ENCODE measurements around the gene UQCRFS1. TPM values are rescaled to one million over a fixed set of nuclear protein-coding genes. Genes with fewer than 3 reads are reported as not detected.
"Not testable (repeated sequence)": the region's sequence is repeated elsewhere in the genome, so short reads cannot be mapped to it uniquely, and the experiment has no call there.

Gene UQCRFS1
- total RNA-seq, 1 donor from 2014 or later, result 112 TPM

DNA sequence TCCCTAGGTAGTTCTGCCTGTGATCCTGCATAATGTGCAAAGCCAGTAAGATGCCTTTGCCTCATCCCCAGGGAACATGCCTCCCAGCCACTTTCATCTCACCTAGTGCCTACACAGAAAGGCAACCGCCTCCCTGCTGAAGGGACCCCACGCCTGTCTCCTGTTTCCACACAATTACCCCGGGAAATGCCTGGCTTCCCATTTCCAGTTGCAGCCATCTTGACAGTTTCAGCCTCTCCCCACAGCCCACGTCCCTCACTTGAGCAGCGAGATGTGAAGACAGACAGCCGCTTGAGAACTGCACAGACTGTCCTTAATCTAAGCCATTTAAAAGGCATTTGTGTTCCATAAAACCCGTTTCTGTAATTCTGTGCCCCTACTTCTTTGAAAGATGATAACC is 4.7 kb upstream of the UQCRFS1 start:
- no peak for DNase-seq (ENCODE audit: low spot score)
- intact Hi-C loops (cut with DNase I), result loop anchor here (10.0 kb wide), 1 partner anchor 387 kb away; the partner anchor contains the start of gene POP4

DNA sequence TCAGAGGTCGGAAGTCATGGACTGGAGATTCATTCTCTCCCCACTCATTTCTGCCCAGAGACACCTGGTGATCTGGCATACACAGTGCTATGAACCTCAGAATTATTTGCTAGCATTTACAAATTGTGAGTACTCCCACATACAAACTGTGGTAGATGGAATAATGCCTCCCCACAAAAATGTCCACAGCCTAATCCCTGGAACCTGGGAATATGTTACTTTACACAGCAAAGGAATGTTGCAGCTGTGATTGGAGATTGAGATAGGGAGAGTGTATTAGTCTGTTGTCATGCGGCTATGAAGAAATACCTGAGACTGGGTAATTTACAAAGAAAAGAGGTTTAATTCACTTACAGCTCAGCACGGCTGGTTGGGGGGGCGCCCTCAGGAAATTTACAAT is 3.1 kb upstream of the UQCRFS1 start:
- intact Hi-C loops (cut with DNase I), result loop anchor here (10.0 kb wide), 1 partner anchor 389 kb away; the partner anchor contains the start of gene POP4
- no peak for DNase-seq (ENCODE audit: low spot score)

GRCh38 chr19:29215322-29215845 is 2.4 kb upstream of the UQCRFS1 start:
- intact Hi-C loops (cut with DNase I), result loop anchor here (10.0 kb wide), 1 partner anchor 389 kb away; the partner anchor contains the start of gene POP4
- no peak for DNase-seq (ENCODE audit: low spot score)

GRCh38 chr19:29214411-29214810 is 1.5 kb upstream of the UQCRFS1 start:
- no peak for DNase-seq (ENCODE audit: low spot score)
- intact Hi-C loops (cut with DNase I), result loop anchor here (10.0 kb wide), 1 partner anchor 390 kb away; the partner anchor contains the start of gene POP4

GRCh38 chr19:29212356-29212647 is 649 bp downstream of the UQCRFS1 start:
- intact Hi-C loops (cut with DNase I), result loop anchor here (10.0 kb wide), 1 partner anchor 392 kb away; the partner anchor contains the start of gene POP4
- DNase-seq (ENCODE audit: low spot score), result no peak

DNA sequence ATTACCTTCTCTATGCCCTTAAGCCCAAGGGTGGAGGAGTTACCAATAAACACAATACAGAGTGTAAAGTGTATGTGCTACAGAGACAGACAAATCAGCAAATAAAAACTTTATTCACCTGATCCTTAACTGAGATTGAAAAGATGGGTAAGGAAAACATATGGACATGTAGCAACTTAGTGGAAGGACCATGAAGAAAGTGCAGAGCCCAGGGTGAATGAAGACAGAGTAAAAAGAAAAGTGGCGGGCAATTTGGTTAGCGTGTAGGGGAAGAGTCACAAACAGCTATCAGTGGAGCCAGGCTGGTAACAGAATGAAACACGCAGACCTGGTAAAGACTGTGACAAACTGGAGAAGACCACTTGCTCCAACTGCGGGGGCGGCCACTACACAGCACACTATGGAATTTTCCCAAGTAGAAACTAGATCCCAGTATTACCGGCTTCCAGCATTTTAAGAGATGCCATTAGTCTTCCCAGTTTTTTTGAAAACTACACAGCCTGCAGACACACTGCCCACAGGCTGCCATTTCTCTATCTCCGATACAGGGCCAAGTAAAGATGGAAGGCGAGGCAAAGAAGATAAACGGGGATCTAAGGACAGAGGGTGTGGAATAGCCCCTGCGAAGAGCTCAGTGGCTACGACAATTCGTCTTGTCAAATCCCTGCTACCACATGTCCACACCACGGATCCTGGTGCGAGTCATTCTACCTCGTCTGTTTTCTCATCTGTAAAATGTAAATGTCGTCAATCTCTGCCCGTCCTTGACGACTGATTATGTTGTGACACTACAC is 1.2 kb downstream of the UQCRFS1 start:
- DNase-seq (ENCODE audit: low spot score), result no peak
- intact Hi-C loops (cut with DNase I), result loop anchor here (10.0 kb wide), 1 partner anchor 393 kb away; the partner anchor contains the start of gene POP4

DNA sequence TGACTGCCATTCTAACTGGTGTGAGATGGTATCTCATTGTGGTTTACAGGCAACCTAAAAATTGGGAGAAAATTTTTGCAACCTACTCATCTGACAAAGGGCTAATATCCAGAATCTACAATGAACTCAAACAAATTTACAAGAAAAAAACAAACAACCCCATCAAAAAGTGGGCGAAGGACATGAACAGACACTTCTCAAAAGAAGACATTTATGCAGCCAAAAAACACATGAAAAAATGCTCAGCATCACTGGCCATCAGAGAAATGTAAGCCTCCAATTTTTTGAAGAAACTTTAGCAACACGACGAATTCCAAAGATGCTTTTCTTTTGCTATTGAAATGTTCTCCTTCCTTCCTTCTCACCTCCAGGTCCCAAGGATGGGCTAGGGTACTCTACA is 1.9 kb downstream of the UQCRFS1 start:
- DNase-seq (ENCODE audit: low spot score), result not testable (repeated sequence)
- intact Hi-C loops (cut with DNase I), result loop anchor here (10.0 kb wide), 1 partner anchor 394 kb away; the partner anchor contains the start of gene POP4

- intact Hi-C loops (cut with DNase I), result loop anchor here (10.0 kb wide), 1 partner anchor 394 kb away; the partner anchor contains the start of gene POP4
- DNase-seq (ENCODE audit: low spot score), result not testable (repeated sequence)
Measured at GRCh38 chr19:29210502-29210901, 2.4 kb downstream of the UQCRFS1 start.

- intact Hi-C loops (cut with DNase I); DNase-seq (ENCODE audit: low spot score): not testable (repeated sequence)
Measured at GRCh38 chr19:29207403-29208187, 5.4 kb downstream of the UQCRFS1 start.

DNA sequence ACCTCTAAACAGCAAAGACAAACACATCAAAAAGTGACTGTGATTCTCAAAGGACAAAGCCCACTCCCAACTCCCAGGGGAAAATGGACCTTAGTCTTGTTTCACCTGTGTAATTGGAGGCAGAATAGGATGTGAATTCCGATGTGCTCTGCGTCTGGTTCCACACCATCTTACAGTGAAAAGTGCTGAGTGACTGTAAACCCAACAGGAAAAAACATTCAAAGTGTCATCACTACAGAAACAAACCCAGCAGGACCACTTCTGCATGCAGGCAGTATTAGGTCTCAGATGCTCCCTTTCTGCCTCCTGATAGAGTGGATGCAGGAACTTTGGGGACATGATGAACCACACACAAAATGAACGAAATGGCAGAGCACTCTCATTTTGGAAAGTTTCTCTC is 6.5 kb downstream of the UQCRFS1 start:
- intact Hi-C loops (cut with DNase I), result no loop called here
- no peak for DNase-seq (ENCODE audit: low spot score)

DNA sequence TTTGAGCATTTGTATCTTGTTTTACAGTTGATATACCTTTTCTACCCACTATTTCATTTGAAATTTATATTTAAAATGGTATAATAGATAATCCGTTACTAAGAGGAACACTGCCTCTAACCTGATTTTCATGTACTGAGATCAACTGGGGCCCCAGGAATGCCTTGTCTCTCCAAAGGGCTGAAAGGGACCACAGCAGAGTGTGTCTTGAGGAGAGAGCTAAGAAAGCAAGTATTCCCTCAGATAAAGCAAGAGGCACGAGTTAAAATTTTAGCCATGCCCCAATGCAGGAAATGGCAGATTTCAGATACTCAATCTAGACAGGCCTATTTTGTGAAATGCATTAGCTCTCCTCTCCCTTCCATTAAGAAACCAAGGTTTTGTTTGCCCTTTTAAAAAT is 10.7 kb downstream of the UQCRFS1 start:
- intact Hi-C loops (cut with DNase I), result no loop called here
- no peak for DNase-seq (ENCODE audit: low spot score)

- intact Hi-C loops (cut with DNase I), result no loop called here
Measured at GRCh38 chr19:29201855-29202254, 11.1 kb downstream of the UQCRFS1 start.

DNA sequence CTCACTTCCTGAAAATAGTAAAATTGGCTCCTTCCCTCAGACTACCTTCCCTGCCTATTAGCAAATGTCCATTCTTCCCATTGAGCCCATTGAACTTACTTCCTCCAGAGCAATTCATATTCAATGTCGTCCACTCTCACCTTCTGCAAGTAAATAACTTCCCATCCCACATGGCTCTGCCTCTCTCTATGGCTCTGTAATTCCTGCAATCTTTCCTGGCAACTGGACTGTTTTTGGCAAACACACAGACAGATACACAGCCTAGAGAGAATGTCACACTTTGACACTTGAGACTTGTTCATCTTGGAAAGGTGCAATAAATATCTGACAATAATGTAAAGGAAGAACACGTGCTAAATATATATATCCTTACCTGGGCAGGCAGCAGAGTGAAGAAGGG is 18.3 kb downstream of the UQCRFS1 start:
- no peak for DNase-seq (ENCODE audit: low spot score)
- intact Hi-C loops (cut with DNase I), result no loop called here

More at GRCh38 chr19:29201855-29202254, 11.1 kb downstream of the UQCRFS1 start:
- DNase-seq (ENCODE audit: low spot score), result no peak

DNA sequence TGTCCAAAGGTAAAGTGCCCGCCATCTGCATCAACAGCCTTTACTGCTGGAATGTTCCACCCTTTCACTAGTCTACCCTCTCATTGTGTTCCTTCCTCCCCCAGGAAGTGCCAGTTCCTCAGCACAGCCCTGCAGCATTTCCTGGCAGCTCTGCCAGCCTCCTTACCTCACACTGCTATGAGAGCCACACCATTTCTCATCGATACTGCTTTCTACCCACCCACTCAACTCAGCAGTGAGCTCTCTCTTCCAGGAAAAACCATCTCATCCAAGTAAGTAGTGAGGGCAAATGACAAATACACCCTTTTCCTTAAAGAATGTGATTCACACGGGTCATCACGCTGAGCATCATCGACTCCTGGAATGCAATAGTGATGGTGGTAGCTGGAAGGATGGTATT is 19.8 kb downstream of the UQCRFS1 start:
- DNase-seq (ENCODE audit: low spot score), result no peak
- intact Hi-C loops (cut with DNase I), result no loop called here

DNA sequence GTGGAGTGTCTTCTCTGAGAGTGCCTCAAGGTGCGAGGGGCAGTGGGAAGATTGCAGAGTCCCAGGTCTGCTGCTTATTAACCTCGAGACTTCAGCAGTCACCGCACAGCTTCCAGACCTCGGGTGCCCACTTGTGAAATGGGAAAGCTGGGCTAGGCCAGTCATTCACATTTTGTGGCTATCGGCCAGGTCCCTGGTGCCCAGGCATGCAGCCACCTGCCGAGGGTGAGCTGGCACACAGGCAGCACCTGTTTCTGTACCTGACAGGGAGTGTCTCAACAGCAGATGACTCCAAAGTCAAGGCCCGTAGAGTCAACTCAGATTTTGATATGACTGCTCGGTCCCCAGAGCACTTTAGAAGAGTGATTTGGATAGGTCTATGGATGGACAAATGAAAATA is 21.9 kb downstream of the UQCRFS1 start:
- DNase-seq (ENCODE audit: low spot score), result no peak
- intact Hi-C loops (cut with DNase I), result no loop called here

GRCh38 chr19:29189033-29189360 is 24.0 kb downstream of the UQCRFS1 start:
- DNase-seq (ENCODE audit: low spot score), result no peak
- intact Hi-C loops (cut with DNase I), result no loop called here

GRCh38 chr19:29188289-29189032 is 24.5 kb downstream of the UQCRFS1 start:
- no peak for DNase-seq (ENCODE audit: low spot score)
- intact Hi-C loops (cut with DNase I), result no loop called here

DNA sequence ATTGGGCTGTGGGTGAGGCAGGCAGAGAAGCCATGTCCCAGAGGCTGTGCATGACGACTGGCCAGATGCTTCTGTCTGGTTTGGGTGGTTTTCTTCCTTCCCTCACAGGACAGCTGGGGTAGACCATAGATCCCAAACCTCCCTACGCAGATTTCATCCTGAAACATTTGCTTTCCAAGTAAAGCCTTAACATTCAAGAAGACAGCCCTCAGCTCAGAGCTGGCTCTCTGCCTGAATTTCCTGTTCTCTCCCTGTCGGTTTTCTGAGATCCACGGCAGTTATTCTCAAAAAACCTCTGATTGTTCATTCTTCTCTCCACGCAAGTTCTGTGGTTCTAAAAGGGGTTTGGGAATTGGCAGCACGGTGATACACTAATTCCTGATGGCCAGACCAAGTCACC is 25.3 kb downstream of the UQCRFS1 start:
- no peak for DNase-seq (ENCODE audit: low spot score)
- intact Hi-C loops (cut with DNase I), result no loop called here

DNA sequence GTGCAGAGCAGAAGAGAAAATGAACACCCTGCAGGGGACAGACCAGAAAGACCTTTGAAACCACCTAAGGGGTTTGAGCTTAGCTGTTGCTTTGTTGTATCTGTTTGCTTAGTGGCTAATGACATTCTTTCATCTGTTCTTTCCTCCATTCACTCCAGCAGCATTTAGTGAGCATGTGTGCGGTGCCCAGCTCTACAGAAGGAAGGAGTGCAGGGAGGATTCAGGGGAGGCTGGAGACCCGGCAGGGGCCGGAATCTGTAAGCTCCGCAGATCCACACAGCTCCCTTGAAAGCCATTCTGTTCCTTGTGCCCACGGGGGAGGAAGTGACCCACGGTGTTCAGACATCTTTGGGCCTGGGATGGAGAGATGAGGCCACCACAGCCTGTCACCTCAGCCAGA is 27.5 kb downstream of the UQCRFS1 start:
- DNase-seq (ENCODE audit: low spot score), result no peak
- intact Hi-C loops (cut with DNase I), result no loop called here
